SK-MEL-5 (cell line): Measurements from ENCODE around the gene MTERF4. TPM values are rescaled to one million over a fixed set of nuclear protein-coding genes. Genes with fewer than 3 reads are reported as not detected.

Experiments
- DNase-seq: peaks from one replicate; pipeline ENCODE4 v3.0.0-alpha.2; 2016; ENCODE audit warnings: low read depth, low spot score
- in situ Hi-C: cut with HindIII; loops from 2 replicates; pipeline ENCODE4 v1.10.0; 2016; ENCODE audit warnings: low sequenced_read_pairs, high pct_unique_total_duplicates, low pct_unique_long_range_greater_than_20kb
- total RNA-seq: library from RNA; depleted of rRNA; stranded (reverse); fragments of >200 nt; shearing (Covaris generic); gene quantifications from 2 replicates; pipeline ENCODE4 v1.2.3, GENCODE V29; 2014

The MTERF4 gene
- total RNA-seq, 1 experiment from 2014 or later = 10.8 TPM

DNA sequence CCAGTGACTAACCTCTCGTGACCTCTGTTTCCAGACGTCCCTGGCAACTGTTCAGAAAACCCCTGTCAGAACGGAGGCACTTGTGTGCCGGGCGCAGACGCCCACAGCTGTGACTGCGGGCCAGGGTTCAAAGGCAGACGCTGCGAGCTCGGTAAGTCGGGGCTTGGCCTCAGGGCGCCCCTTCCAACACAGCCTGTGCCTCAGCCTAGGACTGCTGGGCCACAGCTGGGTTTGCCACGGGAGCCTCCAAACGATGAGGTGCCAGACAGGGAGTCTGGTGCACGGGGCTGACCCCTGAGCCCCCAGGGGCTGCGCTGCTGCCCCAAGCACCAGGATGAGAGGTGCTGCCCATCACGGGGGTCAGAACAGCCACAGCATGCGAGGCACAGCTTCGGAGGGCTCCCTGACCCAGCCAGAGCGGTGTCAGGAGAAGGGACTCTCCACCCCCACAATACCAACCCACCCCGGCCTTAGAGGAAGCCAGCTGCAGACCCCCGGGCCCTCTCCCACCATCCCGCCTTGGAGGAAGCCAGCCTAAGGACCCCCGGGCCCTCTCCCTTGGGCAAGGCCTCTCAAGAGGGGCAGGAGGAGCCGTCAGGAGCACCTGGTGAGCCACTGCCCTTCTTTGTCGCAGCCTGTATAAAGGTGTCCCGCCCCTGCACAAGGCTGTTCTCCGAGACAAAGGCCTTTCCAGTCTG, 20.3 kb downstream of the MTERF4 start:
- no peak for DNase-seq
- in situ Hi-C loops = no loop called here

- in situ Hi-C loops = no loop called here
- no peak for DNase-seq
Measured at GRCh38 chr2:241081190-241081642, 20.9 kb downstream of the MTERF4 start.

GRCh38 chr2:241080405-241081189, 21.5 kb downstream of the MTERF4 start:
- in situ Hi-C loops = no loop called here
- no peak for DNase-seq

- in situ Hi-C loops = no loop called here
- no peak for DNase-seq
Measured at GRCh38 chr2:241074901-241075540, 27.1 kb downstream of the MTERF4 start.

DNA sequence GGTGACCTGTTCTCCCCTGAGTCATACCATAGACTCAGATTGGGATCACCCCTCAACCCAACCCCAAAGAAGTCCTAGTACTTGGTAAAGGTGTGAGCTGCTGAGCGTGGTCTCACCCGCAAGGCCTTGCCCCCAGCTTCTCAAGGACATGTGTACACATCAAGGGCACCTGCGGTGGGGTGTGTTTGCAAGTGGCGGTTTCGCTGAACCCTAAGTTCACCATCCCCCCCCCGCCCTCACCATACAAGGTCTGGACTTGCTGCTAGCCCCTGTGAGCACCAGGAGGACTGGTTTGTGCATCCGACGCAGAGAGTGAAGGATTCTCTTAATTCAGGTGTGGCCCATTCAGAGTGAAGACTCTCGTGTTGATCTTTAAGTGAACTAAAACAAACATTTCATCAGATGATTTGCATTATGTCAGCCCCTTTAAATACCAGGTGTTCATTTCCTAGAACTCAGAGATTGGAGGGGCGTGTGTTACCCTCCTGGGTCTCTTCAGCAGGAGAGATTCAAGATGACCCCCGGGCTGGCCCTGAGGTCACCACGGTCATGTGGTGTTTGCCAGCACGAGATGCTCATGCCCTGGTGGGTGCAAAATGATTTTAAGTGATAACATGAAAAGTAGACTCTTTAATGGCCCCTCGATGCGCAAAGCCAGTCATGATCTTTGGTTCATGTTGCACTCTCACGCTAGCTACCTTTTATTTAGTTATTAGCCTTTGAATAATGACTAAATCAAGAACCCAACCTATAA, 27.8 kb downstream of the MTERF4 start:
- DNase-seq = no peak
- in situ Hi-C loops = no loop called here

GRCh38 chr2:241073166-241074064, 28.7 kb downstream of the MTERF4 start:
- in situ Hi-C loops = no loop called here
- DNase-seq = no peak

DNA sequence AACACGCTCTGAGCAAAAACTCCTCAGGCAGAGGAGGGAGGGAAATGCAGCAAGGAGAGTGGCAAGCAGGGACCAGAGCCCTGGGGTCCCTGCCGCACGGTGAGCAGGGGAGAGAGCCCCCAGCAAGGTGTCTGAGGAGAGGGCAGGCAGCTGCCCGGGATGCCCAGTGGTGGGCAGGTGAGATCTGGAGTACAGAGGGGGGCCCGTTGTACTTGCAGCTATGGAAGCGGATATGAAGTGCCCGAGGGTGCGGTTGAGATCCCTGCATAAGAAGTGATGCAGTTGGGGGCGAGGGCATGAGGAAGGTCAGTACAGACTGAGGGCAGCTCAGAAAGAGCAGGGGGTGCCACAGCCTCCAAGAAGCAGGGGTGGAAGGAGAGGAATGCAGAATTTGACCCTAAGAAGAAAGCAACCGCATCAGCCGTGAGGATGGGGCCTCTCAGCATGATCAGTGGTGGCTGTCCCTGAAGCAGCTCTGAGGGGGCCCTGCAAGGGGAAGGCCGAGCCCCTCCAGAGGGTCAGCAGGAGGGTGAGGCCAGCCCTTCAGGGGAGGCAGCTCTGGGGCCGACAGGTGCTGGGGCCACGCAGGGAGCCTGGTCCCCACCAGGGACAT, 29.4 kb downstream of the MTERF4 start:
- in situ Hi-C loops = no loop called here
- DNase-seq = no peak

GRCh38 chr2:241072151-241072550, 29.9 kb downstream of the MTERF4 start:
- in situ Hi-C loops = no loop called here
- DNase-seq = no peak

DNA sequence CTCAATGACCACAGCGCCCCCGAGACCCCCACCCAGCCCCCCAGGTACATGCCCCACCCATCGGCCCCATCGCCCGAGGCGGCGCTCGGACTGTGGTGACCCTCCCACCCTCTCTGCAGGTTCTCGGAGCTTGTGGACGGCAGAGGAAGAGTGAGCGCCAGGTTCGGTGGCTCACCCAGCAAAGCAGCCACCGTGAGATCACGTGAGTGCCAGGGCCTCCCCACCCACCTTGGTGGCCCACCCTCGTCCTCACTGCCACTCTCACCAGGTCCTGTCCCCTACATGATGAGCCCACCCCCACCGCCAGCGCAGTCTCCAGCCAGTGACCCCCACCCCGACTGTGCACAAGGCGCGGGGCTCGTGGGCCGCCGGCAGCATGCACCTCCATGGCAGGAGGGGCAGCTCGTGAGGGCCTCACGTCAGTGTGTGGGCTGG, 30.4 kb downstream of the MTERF4 start:
- in situ Hi-C loops = no loop called here
- no peak for DNase-seq

- in situ Hi-C loops = no loop called here
Measured at GRCh38 chr2:241070811-241071676, 31.0 kb downstream of the MTERF4 start.

DNA sequence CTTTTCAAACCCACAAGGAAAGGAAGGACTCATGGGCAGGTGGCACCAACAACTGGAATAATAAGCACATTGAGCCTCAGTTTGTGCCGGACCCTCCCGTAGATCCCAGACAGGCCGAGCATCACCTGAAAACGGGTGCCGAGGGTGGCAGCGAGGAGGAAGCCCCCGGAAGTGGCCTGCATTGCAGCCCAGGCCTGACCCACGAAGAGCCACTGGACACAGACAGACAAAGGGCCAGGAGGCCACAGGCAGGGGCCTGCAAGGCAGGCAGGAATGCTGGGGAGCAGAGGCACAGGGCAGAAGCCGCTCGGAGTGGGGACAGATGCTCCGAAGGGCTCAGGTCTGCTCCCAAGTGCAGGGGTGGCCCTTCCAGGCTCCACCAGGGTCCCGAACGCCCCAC, 31.7 kb downstream of the MTERF4 start:
- no peak for DNase-seq
- in situ Hi-C loops = no loop called here

More at GRCh38 chr2:241070811-241071676, 31.0 kb downstream of the MTERF4 start:
- DNase-seq = no peak

DNA sequence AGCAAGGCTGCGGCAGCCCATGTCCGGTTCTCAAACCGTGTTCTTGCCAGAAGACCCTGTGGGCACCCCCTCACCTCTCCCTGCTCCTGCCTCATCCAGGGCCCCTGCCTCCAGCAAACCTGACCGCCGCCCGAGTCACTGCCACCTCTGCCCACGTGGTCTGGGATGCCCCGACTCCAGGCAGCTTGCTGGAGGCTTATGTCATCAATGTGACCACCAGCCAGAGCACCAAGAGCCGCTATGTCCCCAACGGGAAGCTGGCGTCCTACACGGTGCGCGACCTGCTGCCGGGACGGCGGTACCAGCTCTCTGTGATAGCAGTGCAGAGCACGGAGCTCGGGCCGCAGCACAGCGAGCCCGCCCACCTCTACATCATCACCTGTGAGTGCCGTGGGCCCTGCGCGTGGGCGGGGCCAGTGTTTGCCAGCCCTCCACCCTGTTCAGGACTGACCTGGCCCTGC, 32.2 kb downstream of the MTERF4 start:
- in situ Hi-C loops = no loop called here
- no peak for DNase-seq

GRCh38 chr2:241068942-241069810, 32.9 kb downstream of the MTERF4 start:
- DNase-seq = no peak
- in situ Hi-C loops = no loop called here

- in situ Hi-C loops = no loop called here
- DNase-seq = no peak
Measured at GRCh38 chr2:241068136-241068941, 33.7 kb downstream of the MTERF4 start.
